ENCODE results near the gene GPR151.

- TF ChIP-seq MXI1 (conservative IDR thresholded peaks at IDR 0.05; ENCODE audit: poor library complexity, severe bottlenecking) (no peak), EZH2 (IDR thresholded peaks at IDR 0.05; ENCODE audit: borderline replicate concordance, insufficient read depth, low read length, poor library complexity, severe bottlenecking) (no peak)
- TF ChIP-seq, protein P1, sequence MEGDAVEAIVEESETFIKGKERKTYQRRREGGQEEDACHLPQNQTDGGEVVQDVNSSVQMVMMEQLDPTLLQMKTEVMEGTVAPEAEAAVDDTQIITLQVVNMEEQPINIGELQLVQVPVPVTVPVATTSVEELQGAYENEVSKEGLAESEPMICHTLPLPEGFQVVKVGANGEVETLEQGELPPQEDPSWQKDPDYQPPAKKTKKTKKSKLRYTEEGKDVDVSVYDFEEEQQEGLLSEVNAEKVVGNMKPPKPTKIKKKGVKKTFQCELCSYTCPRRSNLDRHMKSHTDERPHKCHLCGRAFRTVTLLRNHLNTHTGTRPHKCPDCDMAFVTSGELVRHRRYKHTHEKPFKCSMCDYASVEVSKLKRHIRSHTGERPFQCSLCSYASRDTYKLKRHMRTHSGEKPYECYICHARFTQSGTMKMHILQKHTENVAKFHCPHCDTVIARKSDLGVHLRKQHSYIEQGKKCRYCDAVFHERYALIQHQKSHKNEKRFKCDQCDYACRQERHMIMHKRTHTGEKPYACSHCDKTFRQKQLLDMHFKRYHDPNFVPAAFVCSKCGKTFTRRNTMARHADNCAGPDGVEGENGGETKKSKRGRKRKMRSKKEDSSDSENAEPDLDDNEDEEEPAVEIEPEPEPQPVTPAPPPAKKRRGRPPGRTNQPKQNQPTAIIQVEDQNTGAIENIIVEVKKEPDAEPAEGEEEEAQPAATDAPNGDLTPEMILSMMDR (IDR thresholded peaks at IDR 0.05; ENCODE audit: poor library complexity, severe bottlenecking) = peak; percentile 93
Measured at GRCh38 chr5:146541958-146542849, 26.2 kb upstream of the GPR151 start.
